ENCODE results near the gene FAAP100. TPM values are rescaled to one million over a fixed set of nuclear protein-coding genes. Genes with fewer than 3 reads are reported as not detected.

Gene FAAP100
- total and polyA plus RNA-seq, 8 donors = 23.0 to 33.7 (median 28.3) TPM

DNA sequence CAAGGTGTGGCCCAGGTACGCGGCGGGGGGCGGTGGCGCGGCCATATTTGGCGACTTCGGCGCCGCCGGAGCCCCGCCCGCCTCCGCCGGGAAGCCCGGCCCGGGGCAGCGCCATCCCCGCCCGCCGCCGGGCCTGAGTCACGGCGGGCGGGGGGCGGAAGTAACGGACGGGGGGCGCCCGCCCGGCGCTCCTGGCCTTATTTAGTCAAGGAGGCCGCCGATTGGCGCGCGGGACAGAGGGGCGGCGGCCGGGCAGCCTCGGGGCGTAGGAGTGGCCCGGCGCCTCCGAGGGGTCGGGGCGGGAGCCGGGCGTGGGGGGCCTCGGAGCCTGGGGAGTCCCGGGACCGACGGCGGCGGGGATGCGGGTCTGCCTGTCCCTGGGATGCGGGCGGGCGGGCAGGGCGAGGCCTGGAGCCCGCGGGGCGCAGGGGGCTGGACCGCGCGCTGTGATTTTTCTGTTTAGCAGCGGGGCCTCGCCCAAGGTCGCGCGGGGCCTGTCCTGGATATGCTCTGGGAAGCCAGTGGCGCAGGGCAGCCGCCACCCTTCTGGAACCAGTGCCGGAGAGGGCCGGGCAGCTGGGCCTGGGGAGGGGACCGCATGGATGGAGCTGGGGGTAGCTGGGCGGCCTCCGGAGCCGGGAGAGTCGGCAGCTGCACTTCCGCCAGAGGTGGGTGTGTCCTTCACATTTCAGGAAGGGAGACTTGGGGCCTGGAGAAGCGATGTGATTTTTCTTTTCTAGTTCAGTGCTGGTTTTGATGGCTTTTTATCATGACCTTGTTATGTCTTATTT, 37.2 kb downstream of the FAAP100 start:
- TF ChIP-seq, protein P1, sequence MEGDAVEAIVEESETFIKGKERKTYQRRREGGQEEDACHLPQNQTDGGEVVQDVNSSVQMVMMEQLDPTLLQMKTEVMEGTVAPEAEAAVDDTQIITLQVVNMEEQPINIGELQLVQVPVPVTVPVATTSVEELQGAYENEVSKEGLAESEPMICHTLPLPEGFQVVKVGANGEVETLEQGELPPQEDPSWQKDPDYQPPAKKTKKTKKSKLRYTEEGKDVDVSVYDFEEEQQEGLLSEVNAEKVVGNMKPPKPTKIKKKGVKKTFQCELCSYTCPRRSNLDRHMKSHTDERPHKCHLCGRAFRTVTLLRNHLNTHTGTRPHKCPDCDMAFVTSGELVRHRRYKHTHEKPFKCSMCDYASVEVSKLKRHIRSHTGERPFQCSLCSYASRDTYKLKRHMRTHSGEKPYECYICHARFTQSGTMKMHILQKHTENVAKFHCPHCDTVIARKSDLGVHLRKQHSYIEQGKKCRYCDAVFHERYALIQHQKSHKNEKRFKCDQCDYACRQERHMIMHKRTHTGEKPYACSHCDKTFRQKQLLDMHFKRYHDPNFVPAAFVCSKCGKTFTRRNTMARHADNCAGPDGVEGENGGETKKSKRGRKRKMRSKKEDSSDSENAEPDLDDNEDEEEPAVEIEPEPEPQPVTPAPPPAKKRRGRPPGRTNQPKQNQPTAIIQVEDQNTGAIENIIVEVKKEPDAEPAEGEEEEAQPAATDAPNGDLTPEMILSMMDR (IDR thresholded peaks at IDR 0.05) = no peak
- peaks cover 0 to 11% of the 10 kb centered on the region in 2 donors for H3K27me3 ChIP-seq
- peak; percentile 40 for ATAC-seq
- H3K36me3 ChIP-seq = peaks cover 0 to 24% of the 10 kb centered on the region in 2 donors
- intact Hi-C loops (cut with DNase I) = loop anchor here in 1 of 2 donors (5.0 kb wide), 1 partner anchor 118 kb away; the partner anchor contains the start of gene BAHCC1
- H3K9me3 ChIP-seq = no peaks in the 10 kb centered on the region
- DNase-seq = peak; percentile 51 to 96 (median 84)
- peak overlapping the region; percentile 99 to 100 for H3K27ac ChIP-seq
- H3K4me3 ChIP-seq = peak overlapping the region; percentile 82 to 91
- peaks cover 15 to 55% of the 10 kb centered on the region in 2 donors for H3K4me1 ChIP-seq

DNA sequence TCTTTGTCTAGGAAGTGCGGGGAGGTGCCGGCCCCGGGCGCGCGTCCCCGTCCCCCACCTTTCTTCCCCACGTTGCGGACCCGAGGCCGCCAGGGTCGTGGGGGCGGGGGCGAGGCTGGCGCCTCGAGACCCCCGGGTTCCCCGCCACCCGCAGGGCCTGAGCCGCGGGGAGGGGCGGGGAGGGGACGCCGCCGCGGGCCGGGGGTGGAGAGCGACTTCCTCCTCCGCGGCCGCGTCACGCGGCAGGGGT, 37.7 kb downstream of the FAAP100 start:
- intact Hi-C loops (cut with DNase I) = loop anchor here in 1 of 2 donors (5.0 kb wide), 1 partner anchor 117 kb away; the partner anchor contains the start of gene BAHCC1
- Histone ChIP-seq H3K27me3 (peaks cover 0 to 6% of the 10 kb centered on the region in 2 donors), H3K36me3 (peaks cover 0 to 29% of the 10 kb centered on the region in 2 donors), H3K4me3 (peak overlapping the region; percentile 82 to 91), H3K4me1 (peaks cover 18 to 55% of the 10 kb centered on the region in 2 donors), H3K27ac (peak overlapping the region; percentile 99 to 100), H3K9me3 (no peaks in the 10 kb centered on the region)
- DNase-seq = no peak
- TF ChIP-seq, protein P1 (IDR thresholded peaks at IDR 0.05) = no peak
- no peak for ATAC-seq

DNA sequence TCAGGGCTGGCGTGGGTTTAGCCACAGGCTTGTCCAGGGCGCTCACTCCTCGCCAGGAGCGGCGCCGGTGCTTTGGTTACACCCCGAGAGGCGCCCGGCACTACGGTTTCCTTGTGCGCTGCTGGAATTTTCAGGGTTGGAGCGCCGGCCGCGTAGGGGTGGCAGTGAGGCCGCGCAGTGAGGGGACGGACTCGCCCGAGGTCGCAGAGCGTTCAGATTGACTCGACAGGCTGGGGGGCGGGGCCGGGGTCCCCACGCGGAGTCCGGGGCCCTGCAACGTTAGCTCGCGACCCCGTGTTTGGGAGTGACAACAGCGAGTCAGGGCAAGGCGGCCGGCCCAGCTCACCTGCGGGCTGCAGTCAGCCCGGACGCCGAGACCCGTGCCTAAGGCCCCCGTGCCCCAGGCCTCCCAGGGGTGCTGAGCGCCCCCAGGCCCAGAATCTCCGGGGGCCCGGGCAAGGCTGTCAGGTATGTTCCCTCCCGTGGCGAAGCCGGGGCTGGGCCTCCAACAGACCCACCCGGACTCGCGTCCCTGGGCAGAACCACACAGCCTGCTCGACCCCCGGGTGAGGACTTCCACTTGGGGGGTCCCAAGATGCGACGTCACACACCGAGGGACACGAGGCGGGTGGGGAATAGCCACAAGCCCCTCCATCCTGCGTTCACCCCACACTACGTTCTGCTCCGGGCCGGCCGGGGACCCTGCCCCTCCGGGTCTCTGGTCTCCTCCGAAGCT, 38.2 kb downstream of the FAAP100 start:
- Histone ChIP-seq H3K4me3 (peak overlapping the region; percentile 82 to 91), H3K9me3 (no peaks in the 10 kb centered on the region), H3K36me3 (peaks cover 0 to 34% of the 10 kb centered on the region in 2 donors), H3K27me3 (peaks cover 0 to 1% of the 10 kb centered on the region in 2 donors), H3K27ac (peak overlapping the region; percentile 99 to 100), H3K4me1 (peaks cover 23 to 55% of the 10 kb centered on the region in 2 donors)
- TF ChIP-seq, protein P1 (IDR thresholded peaks at IDR 0.05) = no peak
- ATAC-seq (peak; percentile 12), DNase-seq (peak; percentile 62 to 92 (median 70))
- intact Hi-C loops (cut with DNase I) = loop anchor here in 1 of 2 donors (5.0 kb wide), 1 partner anchor 117 kb away; the partner anchor contains the start of gene BAHCC1

DNA sequence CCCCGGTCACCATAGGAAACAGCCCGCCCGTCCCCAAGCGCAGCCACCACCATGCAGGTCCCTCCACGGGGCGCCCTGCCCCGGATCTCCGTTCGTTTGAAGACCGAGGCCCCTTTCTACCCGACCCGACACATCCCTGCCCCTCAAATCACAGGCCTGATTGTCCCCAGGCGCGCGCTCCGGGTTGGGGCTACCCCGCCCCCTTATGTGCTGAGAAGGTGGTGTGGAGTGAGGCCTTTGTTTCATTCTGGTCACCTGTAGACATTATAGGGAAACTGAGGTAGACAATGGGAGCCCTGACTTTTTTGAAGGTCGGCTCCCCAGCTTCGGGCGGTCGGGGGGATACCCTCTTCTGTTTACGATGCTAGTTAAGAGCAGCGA, 38.8 kb downstream of the FAAP100 start:
- intact Hi-C loops (cut with DNase I) = loop anchor here in 1 of 2 donors (5.0 kb wide), 1 partner anchor 116 kb away; the partner anchor contains the start of gene BAHCC1

More for the DNA sequence above, 38.8 kb downstream of the FAAP100 start:
- Histone ChIP-seq H3K9me3 (no peaks in the 10 kb centered on the region), H3K36me3 (peaks cover 0 to 40% of the 10 kb centered on the region in 2 donors), H3K27ac (peak overlapping the region; percentile 99 to 100), H3K4me3 (peak overlapping the region; percentile 82 to 91), H3K27me3 (no peaks in the 10 kb centered on the region), H3K4me1 (peaks cover 19 to 55% of the 10 kb centered on the region in 2 donors)
- TF ChIP-seq, protein P1 (IDR thresholded peaks at IDR 0.05) = no peak
- ATAC-seq (peak; percentile 34), DNase-seq (peak; percentile 63 to 89 (median 70))
